ENCODE data around the gene CLIC1.

Gene CLIC1

DNA sequence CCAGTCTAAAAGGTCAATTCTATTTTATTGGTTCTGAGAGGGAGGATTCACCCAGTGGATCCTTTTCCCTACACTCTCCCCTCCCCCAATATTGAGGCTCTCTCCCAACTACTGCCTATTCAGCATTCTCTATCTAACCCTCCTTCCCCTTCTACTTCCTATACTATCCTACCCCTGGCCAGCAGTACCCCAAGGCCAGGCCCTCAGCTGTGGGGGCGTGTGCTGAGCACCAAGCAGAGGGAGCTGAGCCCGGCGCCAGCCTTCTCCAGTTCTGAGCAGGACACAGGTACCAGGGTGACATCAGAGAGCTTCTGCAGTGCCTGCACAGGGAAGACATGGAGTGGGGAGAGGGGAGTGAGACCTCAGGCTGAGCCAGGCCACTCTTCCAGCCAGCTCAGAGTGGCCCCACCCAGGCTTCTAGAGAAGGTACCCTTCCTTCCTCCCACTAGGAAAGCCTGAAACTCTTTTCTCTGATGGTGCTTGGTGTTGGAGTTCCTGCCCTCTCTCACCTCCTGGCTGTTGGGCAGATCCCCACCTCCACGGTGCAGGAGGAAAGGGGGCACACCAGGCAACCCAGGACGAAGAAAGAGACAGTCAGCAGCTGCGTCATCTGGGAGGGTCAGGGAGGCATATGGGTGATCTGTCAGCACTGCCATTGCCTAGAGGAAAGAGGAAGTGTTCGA lies 9.2 kb downstream of the CLIC1 start:
- Histone ChIP-seq H3K36me3 (ENCODE audit: insufficient read depth, low read length) (peaks cover 8% of the 10 kb centered on the region), H3K9me3 (ENCODE audit: control insufficient read depth, insufficient read depth, low read length) (no peaks in the 10 kb centered on the region), H3K9ac (ENCODE audit: low read depth, low read length) (no peak overlapping the region), H3K4me1 (ENCODE audit: insufficient read depth, low read length) (no peaks in the 10 kb centered on the region; the same call in 1 of the 2 replicates)

DNA sequence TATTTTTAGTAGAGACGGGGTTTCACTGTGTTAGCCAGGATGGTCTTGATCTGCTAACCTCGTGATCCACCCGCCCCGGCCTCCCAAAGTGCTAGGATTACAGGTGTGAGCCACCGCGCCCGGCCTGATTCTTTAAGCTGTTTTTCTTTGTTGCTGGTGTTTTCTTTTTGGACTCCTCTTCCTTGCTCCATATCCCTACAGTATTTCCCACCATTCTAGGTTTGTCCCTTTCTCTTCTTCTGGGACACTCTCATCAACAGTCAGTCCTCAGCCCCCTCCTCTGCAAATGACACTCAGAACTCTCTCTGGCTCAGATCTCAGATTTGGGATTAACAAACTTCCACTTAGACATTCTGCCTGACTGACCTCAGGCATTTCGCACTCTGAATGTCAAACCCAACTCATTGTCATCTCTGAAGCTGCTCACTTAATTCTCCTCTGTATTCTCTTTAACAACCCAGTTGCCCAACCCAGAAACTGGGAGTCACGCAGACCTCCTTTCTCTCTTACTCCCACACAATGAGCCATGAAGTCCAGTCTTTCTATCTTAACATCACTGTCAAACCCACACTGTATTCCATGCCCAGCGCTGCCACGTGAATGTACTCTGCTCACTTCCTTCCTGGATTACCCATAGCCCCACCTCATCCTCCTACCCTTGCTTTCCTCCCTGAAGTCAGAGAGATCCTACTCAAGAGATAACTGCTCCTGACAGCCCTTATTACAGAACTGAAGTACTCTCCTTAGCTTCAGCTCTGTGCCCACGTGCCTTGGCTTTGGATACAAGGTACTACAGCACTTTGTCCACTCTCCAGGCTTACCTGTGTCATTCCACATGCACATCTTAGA lies 10.6 kb downstream of the CLIC1 start:
- no peaks in the 10 kb centered on the region for H3K36me3 ChIP-seq (ENCODE audit: insufficient read depth, low read length)

DNA sequence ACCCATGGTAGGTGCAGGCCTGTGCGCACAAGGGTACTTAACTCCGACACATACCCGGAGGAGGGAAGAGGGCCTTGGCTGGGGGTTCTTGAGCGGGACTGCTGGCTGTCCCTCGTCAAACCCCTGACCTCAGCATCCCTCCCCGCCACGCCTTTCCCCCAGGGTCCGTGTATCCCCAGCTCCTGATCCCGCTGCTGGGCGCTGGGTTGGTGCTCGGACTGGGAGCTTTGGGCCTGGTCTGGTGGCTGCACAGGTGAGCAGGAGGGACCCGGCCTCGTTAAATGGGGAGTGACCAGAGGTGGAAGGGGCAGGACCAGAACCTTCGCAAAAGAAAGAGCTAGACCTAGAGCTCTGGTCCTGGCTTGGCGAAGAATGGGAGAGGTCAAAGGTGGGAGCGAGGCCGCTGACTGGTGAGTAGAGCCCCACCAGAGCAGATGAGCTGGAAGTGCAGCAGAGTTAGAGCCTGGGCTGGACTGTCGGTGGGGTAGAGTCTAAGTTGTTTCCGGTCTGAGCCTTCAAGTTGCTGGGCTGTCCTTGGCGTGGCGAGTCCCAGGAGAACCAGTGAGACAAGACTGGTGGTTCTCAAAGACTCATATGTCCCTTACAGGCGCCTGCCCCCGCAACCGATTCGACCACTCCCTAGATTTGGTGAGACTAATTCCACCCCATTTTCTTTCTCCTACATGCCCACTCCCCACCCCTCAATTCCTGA lies 12.2 kb downstream of the CLIC1 start:
- no peaks in the 10 kb centered on the region for H3K9me3 ChIP-seq (ENCODE audit: control insufficient read depth, insufficient read depth, low read length)
- no peak overlapping the region for H3K9ac ChIP-seq (ENCODE audit: low read depth, low read length)
- H3K4me1 ChIP-seq (ENCODE audit: insufficient read depth, low read length), result no peaks in the 10 kb centered on the region
- H3K36me3 ChIP-seq (ENCODE audit: insufficient read depth, low read length), result no peaks in the 10 kb centered on the region

More for the DNA sequence above, 10.6 kb downstream of the CLIC1 start:
- Histone ChIP-seq H3K4me1 (ENCODE audit: insufficient read depth, low read length) (no peaks in the 10 kb centered on the region; the same call in 1 of the 2 replicates), H3K9me3 (ENCODE audit: control insufficient read depth, insufficient read depth, low read length) (no peaks in the 10 kb centered on the region), H3K9ac (ENCODE audit: low read depth, low read length) (no peak overlapping the region)

DNA sequence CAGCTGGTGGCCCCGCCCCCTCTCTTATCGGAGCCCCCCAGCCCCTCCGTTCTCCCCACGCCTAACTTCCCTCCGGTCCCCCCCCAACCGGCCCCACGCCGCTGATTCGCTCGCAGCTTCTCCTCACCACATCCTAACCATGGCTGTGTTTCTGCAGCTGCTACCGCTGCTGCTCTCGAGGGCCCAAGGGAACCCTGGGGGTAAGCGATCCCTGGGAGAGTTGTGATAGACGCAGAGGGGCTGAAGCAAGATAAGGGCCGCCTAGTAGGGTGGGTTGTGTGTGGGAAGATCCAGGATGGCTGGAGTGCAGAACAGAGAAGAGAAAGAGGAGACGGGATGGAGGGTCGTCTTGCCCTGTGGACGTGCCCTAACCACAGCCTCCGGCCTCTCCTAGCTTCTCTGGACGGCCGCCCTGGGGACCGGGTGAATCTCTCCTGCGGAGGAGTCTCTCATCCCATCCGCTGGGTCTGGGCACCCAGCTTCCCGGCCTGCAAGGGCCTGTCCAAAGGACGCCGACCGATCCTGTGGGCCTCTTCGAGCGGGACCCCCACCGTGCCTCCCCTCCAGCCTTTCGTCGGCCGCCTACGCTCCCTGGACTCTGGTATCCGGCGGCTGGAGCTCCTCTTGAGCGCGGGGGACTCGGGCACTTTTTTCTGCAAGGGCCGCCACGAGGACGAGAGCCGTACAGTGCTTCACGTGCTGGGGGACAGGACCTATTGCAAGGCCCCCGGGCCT lies 12.9 kb downstream of the CLIC1 start, which contains the start of gene MPIG6B:
TSS of gene MPIG6B (plus strand) at position 129 of the 735 bp plus-strand sequence. CDS start at position 140, 11 bp downstream.
- 0 out of 2 replicates have a peak, but pooled peaks cover 3% of the 10 kb centered on the region for H3K4me1 ChIP-seq (ENCODE audit: insufficient read depth, low read length)
- H3K9ac ChIP-seq (ENCODE audit: low read depth, low read length), result no peak within 1 kb of the TSS
- H3K36me3 ChIP-seq (ENCODE audit: insufficient read depth, low read length), result no peaks in the 10 kb centered on the region
- no peaks in the 10 kb centered on the region for H3K9me3 ChIP-seq (ENCODE audit: control insufficient read depth, insufficient read depth, low read length)

DNA sequence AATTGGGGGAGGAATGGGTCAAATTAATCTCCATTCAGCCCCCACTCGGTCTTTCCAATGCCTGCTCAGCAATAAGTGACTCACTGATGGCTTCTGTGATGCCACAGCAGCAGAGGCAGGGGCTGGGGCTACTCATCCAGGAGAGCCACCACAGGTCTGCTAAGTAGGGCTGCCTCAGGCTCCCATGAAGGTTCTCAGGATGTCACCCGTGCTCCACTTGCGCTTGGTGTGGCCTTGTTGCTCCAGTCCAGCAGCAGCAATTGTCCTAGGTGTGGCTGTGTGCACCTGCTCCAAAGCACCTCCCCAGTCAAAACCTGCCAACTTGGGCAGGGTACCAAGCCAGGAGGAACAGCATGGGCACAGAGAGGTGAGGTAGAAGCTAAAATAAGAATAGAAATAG lies 14.2 kb downstream of the CLIC1 start:
- Histone ChIP-seq H3K9me3 (ENCODE audit: control insufficient read depth, insufficient read depth, low read length) (no peaks in the 10 kb centered on the region), H3K36me3 (ENCODE audit: insufficient read depth, low read length) (no peaks in the 10 kb centered on the region), H3K9ac (ENCODE audit: low read depth, low read length) (no peak overlapping the region), H3K4me1 (ENCODE audit: insufficient read depth, low read length) (peaks cover 3% of the 10 kb centered on the region; the same call in 1 of the 2 replicates)

DNA sequence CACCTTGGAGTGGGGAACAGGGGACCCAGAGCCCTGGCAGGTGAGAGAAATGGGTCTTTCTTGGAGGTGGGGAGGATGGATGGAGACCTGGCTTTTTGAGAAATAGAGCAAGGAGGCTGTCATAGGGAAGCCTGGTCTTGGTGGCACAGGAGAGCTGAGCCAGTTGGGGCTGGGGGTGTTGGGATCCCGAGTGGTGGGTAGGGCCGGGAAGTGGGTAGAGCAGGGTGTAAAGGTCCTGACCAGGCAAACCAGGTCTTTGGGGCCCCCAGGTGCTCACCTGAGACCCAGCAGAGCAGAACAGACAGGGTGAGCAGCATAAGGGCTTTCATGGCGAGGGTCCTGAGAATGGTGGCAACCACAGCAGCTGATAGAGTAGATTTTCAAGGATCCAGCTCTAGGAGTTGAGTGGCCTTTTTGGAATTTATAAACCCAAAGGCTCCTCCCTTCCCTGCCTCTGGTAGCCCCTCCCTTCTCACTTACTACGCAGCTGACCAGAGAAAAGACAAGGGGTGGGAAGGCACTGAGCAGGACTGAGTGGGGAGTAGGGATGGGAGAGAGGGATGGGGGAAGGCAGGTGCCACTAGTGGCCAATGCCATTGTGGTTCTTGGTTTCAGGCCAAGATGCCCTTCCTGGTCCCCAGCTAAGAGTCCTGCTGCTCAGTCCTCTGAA lies 14.8 kb downstream of the CLIC1 start, which contains the start of gene LY6G6C:
TSS of gene LY6G6C (minus strand) at position 396 of the 670 bp plus-strand sequence. CDS start at position 329, 67 bp downstream.
- no peaks in the 10 kb centered on the region for H3K36me3 ChIP-seq (ENCODE audit: insufficient read depth, low read length)
- no peaks in the 10 kb centered on the region for H3K9me3 ChIP-seq (ENCODE audit: control insufficient read depth, insufficient read depth, low read length)
- H3K9ac ChIP-seq (ENCODE audit: low read depth, low read length), result no peak within 1 kb of the TSS
- peaks cover 3% of the 10 kb centered on the region; the same call in 1 of the 2 replicates for H3K4me1 ChIP-seq (ENCODE audit: insufficient read depth, low read length)

DNA sequence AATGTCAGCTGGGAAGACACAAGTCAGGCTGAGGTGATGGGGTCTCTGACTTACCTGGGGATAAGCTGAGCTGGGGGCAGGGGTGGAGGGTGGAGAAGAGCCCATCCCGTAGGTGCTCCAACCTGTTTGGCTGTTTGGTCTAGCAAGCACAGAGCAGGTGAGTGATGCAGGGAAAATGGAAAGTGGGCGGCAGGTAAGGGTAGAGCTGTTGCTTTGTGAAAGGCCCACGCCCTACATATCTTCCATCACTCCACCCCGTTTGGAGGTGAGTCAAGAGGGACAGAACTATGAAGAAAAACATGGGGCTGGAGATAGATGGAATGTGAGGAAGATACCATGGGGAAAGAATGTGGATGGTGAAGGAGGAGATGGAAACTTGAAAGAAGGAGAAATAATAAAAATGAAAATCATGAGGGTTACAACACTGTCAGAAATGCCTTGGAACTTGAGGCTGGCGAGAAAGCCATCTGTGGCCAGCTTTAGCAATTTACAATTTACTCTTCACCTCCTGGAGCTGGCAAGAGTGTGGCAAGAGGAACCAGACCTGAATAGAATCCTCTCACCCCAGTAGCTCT lies 16.0 kb downstream of the CLIC1 start:
- Histone ChIP-seq H3K9ac (ENCODE audit: low read depth, low read length) (no peak overlapping the region), H3K36me3 (ENCODE audit: insufficient read depth, low read length) (no peaks in the 10 kb centered on the region), H3K4me1 (ENCODE audit: insufficient read depth, low read length) (peaks cover 3% of the 10 kb centered on the region; the same call in 1 of the 2 replicates)

DNA sequence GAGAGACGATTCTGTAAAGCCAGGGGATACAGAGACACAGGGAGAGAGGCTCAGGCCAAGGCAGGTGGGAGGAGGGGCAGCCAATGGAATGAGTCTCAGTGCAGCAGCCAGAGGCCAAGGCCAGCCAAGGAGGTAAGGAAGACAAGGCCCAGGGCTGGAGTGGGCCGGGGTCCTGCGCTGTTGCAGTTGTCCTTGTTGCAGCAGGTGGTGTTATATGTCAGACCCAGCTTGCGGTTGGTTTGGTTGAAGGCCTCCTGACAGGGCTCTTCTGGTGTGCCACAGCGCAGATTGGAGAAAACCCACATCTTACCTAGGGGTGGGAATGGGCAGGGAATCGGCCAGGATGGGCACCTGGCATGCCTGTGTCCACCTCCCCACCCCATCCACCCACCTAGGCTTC lies 17.3 kb downstream of the CLIC1 start:
- H3K9me3 ChIP-seq (ENCODE audit: control insufficient read depth, insufficient read depth, low read length), result no peaks in the 10 kb centered on the region
- no peak overlapping the region for H3K9ac ChIP-seq (ENCODE audit: low read depth, low read length)
- no peaks in the 10 kb centered on the region for H3K36me3 ChIP-seq (ENCODE audit: insufficient read depth, low read length)
- H3K4me1 ChIP-seq (ENCODE audit: insufficient read depth, low read length), result peaks cover 8% of the 10 kb centered on the region

More for the DNA sequence above, 16.0 kb downstream of the CLIC1 start:
- no peaks in the 10 kb centered on the region for H3K9me3 ChIP-seq (ENCODE audit: control insufficient read depth, insufficient read depth, low read length)

DNA sequence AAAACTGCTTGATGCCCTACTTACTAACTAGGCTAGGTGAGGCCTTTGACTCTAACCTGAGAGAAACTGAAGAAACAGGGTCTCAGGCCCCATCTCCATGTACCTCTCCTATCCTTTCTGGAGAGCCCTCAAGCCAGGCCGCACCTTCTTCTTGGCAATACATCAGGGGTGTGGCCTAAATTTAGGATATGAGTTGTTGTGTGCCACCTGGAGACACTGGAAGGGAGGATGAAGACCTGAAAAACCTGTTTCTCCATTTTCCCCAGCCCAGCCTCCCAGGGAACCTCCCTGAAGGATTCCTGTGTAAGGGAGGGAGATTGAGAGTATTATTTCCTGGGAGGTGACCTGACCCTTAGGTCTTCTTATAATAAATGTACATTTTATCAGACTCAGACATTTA lies 18.1 kb downstream of the CLIC1 start:
- Histone ChIP-seq H3K4me1 (ENCODE audit: insufficient read depth, low read length) (peaks cover 15% of the 10 kb centered on the region), H3K36me3 (ENCODE audit: insufficient read depth, low read length) (no peaks in the 10 kb centered on the region), H3K9ac (ENCODE audit: low read depth, low read length) (no peak overlapping the region), H3K9me3 (ENCODE audit: control insufficient read depth, insufficient read depth, low read length) (no peaks in the 10 kb centered on the region)

DNA sequence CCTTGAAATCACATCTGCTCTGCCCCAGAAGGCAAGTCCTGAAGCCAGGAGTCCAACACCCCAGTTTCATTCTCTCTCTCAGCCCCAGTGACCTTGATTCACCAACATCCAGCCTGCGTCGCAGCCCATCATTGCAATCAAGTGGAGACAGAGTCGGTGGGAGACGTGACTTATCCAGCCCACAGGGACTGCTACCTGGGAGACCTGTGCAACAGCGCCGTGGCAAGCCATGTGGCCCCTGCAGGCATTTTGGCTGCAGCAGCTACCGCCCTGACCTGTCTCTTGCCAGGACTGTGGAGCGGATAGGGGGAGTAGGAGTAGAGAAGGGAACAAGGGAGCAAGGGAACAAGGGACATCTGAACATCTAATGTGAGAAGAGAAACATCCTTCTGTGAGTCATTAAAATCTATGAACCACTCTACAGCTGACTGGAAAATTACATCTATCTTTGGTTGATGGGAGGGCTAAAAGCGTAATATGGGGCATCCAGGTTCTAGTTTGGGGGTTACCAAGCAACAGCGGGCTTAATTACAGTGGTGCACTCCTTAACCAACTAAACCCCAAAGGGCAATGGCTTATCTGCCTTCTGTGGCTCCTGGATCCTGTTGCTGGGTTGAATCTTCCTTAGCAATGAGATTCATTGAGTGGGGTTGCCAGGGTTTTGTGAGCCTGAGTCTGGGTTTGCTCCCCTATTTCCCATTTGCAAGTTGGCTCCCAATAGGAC lies 18.7 kb downstream of the CLIC1 start:
- H3K36me3 ChIP-seq (ENCODE audit: insufficient read depth, low read length), result no peaks in the 10 kb centered on the region
- no peaks in the 10 kb centered on the region for H3K9me3 ChIP-seq (ENCODE audit: control insufficient read depth, insufficient read depth, low read length)
- H3K9ac ChIP-seq (ENCODE audit: low read depth, low read length), result no peak overlapping the region
- peaks cover 16% of the 10 kb centered on the region for H3K4me1 ChIP-seq (ENCODE audit: insufficient read depth, low read length)

DNA sequence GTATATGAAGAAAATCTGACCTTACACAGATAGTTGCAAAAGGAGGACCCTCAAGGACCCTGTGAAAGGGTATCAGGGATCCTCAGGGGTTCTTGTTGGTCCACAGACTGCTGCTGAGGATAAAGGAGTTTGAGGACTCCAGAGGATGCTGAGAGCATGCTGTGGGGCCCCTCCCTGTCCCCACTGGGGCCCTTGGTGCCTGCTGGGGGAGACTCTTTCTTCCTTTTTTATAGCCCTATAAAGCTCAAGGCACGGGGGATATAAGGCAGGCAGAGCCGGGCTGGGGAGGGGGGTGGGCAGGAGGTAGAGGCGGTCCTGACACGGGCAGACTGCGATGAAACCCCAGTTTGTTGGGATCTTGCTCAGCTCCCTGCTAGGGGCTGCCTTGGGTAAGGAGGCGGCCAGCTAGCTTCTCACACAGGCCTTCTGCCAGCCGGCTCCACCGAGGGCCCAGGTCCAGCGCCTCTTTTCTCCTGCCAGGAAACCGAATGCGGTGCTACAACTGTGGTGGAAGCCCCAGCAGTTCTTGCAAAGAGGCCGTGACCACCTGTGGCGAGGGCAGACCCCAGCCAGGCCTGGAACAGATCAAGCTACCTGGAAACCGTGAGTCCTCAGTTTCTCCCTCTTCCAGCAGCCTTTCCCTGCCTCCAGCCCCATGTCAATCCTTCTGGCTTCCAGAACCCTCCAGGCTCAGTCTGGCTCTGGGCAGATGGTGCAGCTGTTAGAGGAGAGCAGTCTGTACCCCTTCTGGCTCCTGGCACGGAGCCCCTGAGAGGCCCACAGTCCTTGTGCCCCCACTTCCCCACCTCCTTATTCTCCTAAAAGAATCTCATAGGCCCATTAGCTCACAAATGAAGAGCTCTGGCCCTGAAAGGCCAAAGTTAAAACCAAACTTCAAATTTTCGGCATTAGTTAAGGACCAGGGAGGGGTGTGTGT lies 21.0 kb downstream of the CLIC1 start, which contains the start of gene LY6G6D:
TSS of gene LY6G6D (plus strand) at position 327 of the 937 bp plus-strand sequence. CDS start at position 335, 8 bp downstream.
- no peaks in the 10 kb centered on the region for H3K36me3 ChIP-seq (ENCODE audit: insufficient read depth, low read length)
- H3K4me1 ChIP-seq (ENCODE audit: insufficient read depth, low read length), result peaks cover 17% of the 10 kb centered on the region
- H3K9ac ChIP-seq (ENCODE audit: low read depth, low read length), result no peak within 1 kb of the TSS
- H3K9me3 ChIP-seq (ENCODE audit: control insufficient read depth, insufficient read depth, low read length), result no peaks in the 10 kb centered on the region
